Fibroblast of lung (primary cell): ENCODE data around the gene PLB1. TPM values are rescaled to one million over a fixed set of nuclear protein-coding genes. Genes with fewer than 3 reads are reported as not detected.
"Not testable (repeated sequence)": the region's sequence is repeated elsewhere in the genome, so short reads cannot be mapped to it uniquely, and the experiment has no call there.

Experiments used
- DNase-seq, 2 donors: peaks; one replicate each; pipeline versions ENCODE4 v3.0.0 to v3.0.0-alpha.2; 2010; ENCODE audit warnings: low read depth in 2 of 2
- H2AFZ ChIP-seq: 2 replicates; pipeline ENCODE4 v1.5.1; 2012; ENCODE audit warnings: low read length, control low read depth, inconsistent platforms
- H3K27ac ChIP-seq: 2 replicates; pipeline ENCODE4 v1.5.1; 2011; ENCODE audit warnings: low read length, control low read depth; ENCODE audit not compliant: insufficient read depth
- H3K27me3 ChIP-seq: 2 replicates; pipeline ENCODE4 v1.5.1; 2011; ENCODE audit warnings: mild to moderate bottlenecking, low read length; ENCODE audit not compliant: control insufficient read depth, insufficient read depth
- H3K36me3 ChIP-seq: 2 replicates; pipeline ENCODE4 v1.5.1; 2011; ENCODE audit warnings: low read length; ENCODE audit not compliant: control insufficient read depth, insufficient read depth
- H3K4me1 ChIP-seq: 2 replicates; pipeline ENCODE4 v1.5.1; 2011; ENCODE audit warnings: low read length; ENCODE audit not compliant: control insufficient read depth, insufficient read depth; ENCODE audit errors: extremely low read depth
- H3K4me2 ChIP-seq: 2 replicates; pipeline ENCODE4 v1.5.1; 2011; ENCODE audit warnings: low read length, control low read depth; ENCODE audit not compliant: insufficient read depth; ENCODE audit errors: extremely low read depth
- H3K4me3 ChIP-seq, 4 experiments: fragments of 200-600 bp in 1 of 4; sonication (generic) in 1 of 4; replicated peaks in 1 of 4; 2 replicates each; pipeline ENCODE4 v1.5.1; 2011 to 2016; ENCODE audit warnings: low read length in 4 of 4, low read depth in 3 of 4, mild to moderate bottlenecking in 3 of 4, control low read depth in 2 of 4, inconsistent platforms in 1 of 4, mixed read lengths in 1 of 4; ENCODE audit not compliant: insufficient read depth in 1 of 4; ENCODE audit errors: control extremely low read depth in 1 of 4
- H3K79me2 ChIP-seq: 2 replicates; pipeline ENCODE4 v1.5.1; 2012; ENCODE audit warnings: mild to moderate bottlenecking, low read length, inconsistent platforms; ENCODE audit not compliant: control insufficient read depth, insufficient read depth
- H3K9ac ChIP-seq: 2 replicates; pipeline ENCODE4 v1.5.1; 2011; ENCODE audit warnings: mild to moderate bottlenecking, low read length, control low read depth; ENCODE audit not compliant: insufficient read depth
- H3K9me3 ChIP-seq: 2 replicates; pipeline ENCODE4 v1.5.1; 2012; ENCODE audit warnings: low read depth, low read length; ENCODE audit not compliant: control insufficient read depth, insufficient read depth
- H4K20me1 ChIP-seq: 2 replicates; pipeline ENCODE4 v1.5.1; 2011; ENCODE audit warnings: low read length; ENCODE audit not compliant: control insufficient read depth, insufficient read depth; ENCODE audit errors: extremely low read depth
- CTCF ChIP-seq, 2 donors: IDR thresholded peaks in 1 of 2; conservative IDR thresholded peaks in 1 of 2; 1 replicate in 1 of 2; 2 replicates in 1 of 2; pipeline ENCODE4 v1.5.1; 2011 to 2012; ENCODE audit warnings: low read length in 2 of 2, control low read depth in 1 of 2, inconsistent platforms in 1 of 2, low read depth in 1 of 2, mild to moderate bottlenecking in 1 of 2
- EZH2 ChIP-seq: IDR thresholded peaks from 2 replicates; pipeline ENCODE4 v1.5.1; 2012; ENCODE audit warnings: low read length, control low read depth, mild to moderate bottlenecking; ENCODE audit errors: missing control alignments
- polyA plus RNA-seq, 2 donors: library from polyadenylated mRNA; depleted of rRNA in 1 of 2; stranded (reverse) in 1 of 2; unstranded in 1 of 2; fragments of >200 nt; gene quantifications; 2 replicates each; pipeline ENCODE4 v1.2.1, GENCODE V29; 2011 to 2012; ENCODE audit warnings: missing spikeins in 1 of 2
- total RNA-seq: library from RNA; depleted of rRNA; stranded (reverse); fragments of >200 nt; gene quantifications from 2 replicates; pipeline ENCODE4 v1.2.1, GENCODE V29; 2014

Gene PLB1
- total and polyA plus RNA-seq, 2 donors (not counting 1 experiment from before 2014, with no cell fraction given), result 0.70 to 1.8 TPM

- TF ChIP-seq CTCF (conservative IDR thresholded peaks at IDR 0.05 in 1 of 2, IDR thresholded peaks at IDR 0.05 in 1 of 2; ENCODE audit: low read depth in 1 of 2, low read length in 2 of 2) (no peak), EZH2 (no peak)
- peak; percentile 85 to 95 for DNase-seq
- H3K27me3 ChIP-seq, result no peaks in the 10 kb centered on the region
- no peaks in the 10 kb centered on the region for H3K36me3 ChIP-seq
- H4K20me1 ChIP-seq, result no peaks in the 10 kb centered on the region
- H3K9ac ChIP-seq, result no peak overlapping the region
- H2AFZ ChIP-seq, result no peak overlapping the region
- peak overlapping the region; percentile 58 for H3K27ac ChIP-seq
- H3K4me3 ChIP-seq, result peak overlapping the region in 2 of 4 experiments; percentile 2 to 17
- H3K4me2 ChIP-seq, result peak overlapping the region; percentile 69
- no peaks in the 10 kb centered on the region for H3K79me2 ChIP-seq
- H3K4me1 ChIP-seq, result peaks cover 32% of the 10 kb centered on the region
- no peaks in the 10 kb centered on the region for H3K9me3 ChIP-seq
Measured at GRCh38 chr2:28665041-28665704, 169.3 kb downstream of the PLB1 start.

GRCh38 chr2:28665811-28666377, 170.0 kb downstream of the PLB1 start:
- peaks cover 32% of the 10 kb centered on the region for H3K4me1 ChIP-seq
- not testable (repeated sequence) for H3K27me3 ChIP-seq, H4K20me1 ChIP-seq, H3K79me2 ChIP-seq, H3K9me3 ChIP-seq, H3K36me3 ChIP-seq, H3K4me3 ChIP-seq, H3K4me2 ChIP-seq, H3K9ac ChIP-seq, H3K27ac ChIP-seq, H2AFZ ChIP-seq, DNase-seq

- DNase-seq, result no peak
- no peaks in the 10 kb centered on the region for H3K36me3 ChIP-seq
- H3K9me3 ChIP-seq, result no peaks in the 10 kb centered on the region
- H3K27me3 ChIP-seq, result no peaks in the 10 kb centered on the region
- no peak overlapping the region for H3K9ac ChIP-seq
- no peak overlapping the region for H3K4me2 ChIP-seq
- no peak overlapping the region for H3K4me3 ChIP-seq
- H3K27ac ChIP-seq, result no peak overlapping the region
- H4K20me1 ChIP-seq, result no peaks in the 10 kb centered on the region
- H3K79me2 ChIP-seq, result no peaks in the 10 kb centered on the region
- H2AFZ ChIP-seq, result no peak overlapping the region
- peaks cover 29% of the 10 kb centered on the region for H3K4me1 ChIP-seq
- TF ChIP-seq CTCF (conservative IDR thresholded peaks at IDR 0.05 in 1 of 2, IDR thresholded peaks at IDR 0.05 in 1 of 2; ENCODE audit: low read depth in 1 of 2, low read length in 2 of 2), result no peak
- TF ChIP-seq EZH2, result no peak
Measured at GRCh38 chr2:28666496-28667184, 170.8 kb downstream of the PLB1 start.
